MM.1S (cell line): ENCODE data around the gene INPP5F.
"Not testable (repeated sequence)": the region's sequence is repeated elsewhere in the genome, so short reads cannot be mapped to it uniquely, and the experiment has no call there.

Source experiments
- DNase-seq: peaks from one replicate; pipeline ENCODE4 v3.0.0-alpha.2; 2015
- H2AFZ ChIP-seq: fragments of 300-600 bp; sonication (generic); 2 replicates; pipeline ENCODE4 v1.6.0; 2016; ENCODE audit warnings: antibody characterized with exemption, low read length
- H3F3A ChIP-seq: fragments of 300-600 bp; sonication (generic); 2 replicates; pipeline ENCODE4 v1.6.1; 2016; ENCODE audit warnings: mild to moderate bottlenecking, antibody characterized with exemption, low read length, moderate library complexity, mixed read lengths; ENCODE audit not compliant: insufficient read depth
- H3K27ac ChIP-seq: fragments of 300-600 bp; sonication (generic); 2 replicates; pipeline ENCODE4 v1.5.1; 2016; ENCODE audit warnings: mild to moderate bottlenecking, low read length
- H3K27me3 ChIP-seq: fragments of 300-600 bp; sonication (generic); replicated peaks from 2 replicates; pipeline ENCODE4 v1.6.0; 2016; ENCODE audit warnings: low read length; ENCODE audit not compliant: insufficient read depth
- H3K36me3 ChIP-seq: fragments of 300-600 bp; sonication (generic); replicated peaks from 2 replicates; pipeline ENCODE4 v1.6.1; 2016; ENCODE audit warnings: mild to moderate bottlenecking, low read length, mixed read lengths; ENCODE audit not compliant: insufficient read depth
- H3K4me1 ChIP-seq: fragments of 300-600 bp; sonication (generic); 2 replicates; pipeline ENCODE4 v1.6.1; 2016; ENCODE audit warnings: low read length, mixed read lengths
- H3K4me2 ChIP-seq: fragments of 300-600 bp; sonication (generic); 2 replicates; pipeline ENCODE4 v1.6.0; 2016; ENCODE audit warnings: low read depth, low read length
- H3K4me3 ChIP-seq: fragments of 300-600 bp; sonication (generic); 2 replicates; pipeline ENCODE4 v1.5.1; 2016; ENCODE audit warnings: low read length, mixed read lengths
- H3K79me2 ChIP-seq: fragments of 300-600 bp; sonication (generic); 2 replicates; pipeline ENCODE4 v1.6.1; 2016; ENCODE audit warnings: mixed run types, low read length, mixed read lengths
- H3K9ac ChIP-seq: fragments of 300-600 bp; sonication (generic); 2 replicates; pipeline ENCODE4 v1.6.1; 2016; ENCODE audit warnings: low read length, mixed read lengths
- H3K9me2 ChIP-seq: fragments of 300-600 bp; sonication (generic); replicated peaks from 2 replicates; pipeline ENCODE4 v1.6.1; 2016; ENCODE audit warnings: mild to moderate bottlenecking, low read length, mixed read lengths; ENCODE audit not compliant: insufficient read depth
- H3K9me3 ChIP-seq: fragments of 300-600 bp; sonication (generic); replicated peaks from 2 replicates; pipeline ENCODE4 v1.6.1; 2016; ENCODE audit warnings: mild to moderate bottlenecking, low read length, mixed read lengths; ENCODE audit not compliant: insufficient read depth
- H4K20me1 ChIP-seq: fragments of 300-600 bp; sonication (generic); 2 replicates; pipeline ENCODE4 v1.6.1; 2016; ENCODE audit warnings: mild to moderate bottlenecking, low read length, moderate library complexity, mixed read lengths; ENCODE audit not compliant: insufficient read depth
- EZH2 ChIP-seq: fragments of 300-600 bp; sonication (generic); optimal IDR thresholded peaks from 2 replicates; pipeline ENCODE3; 2017; ENCODE audit warnings: low read depth, mild to moderate bottlenecking, antibody characterized with exemption, low read length, mixed read lengths
- EZH2phosphoT487 ChIP-seq: fragments of 300-600 bp; sonication (generic); IDR thresholded peaks from 2 replicates; pipeline ENCODE4 v1.6.1; 2018; ENCODE audit warnings: antibody characterized with exemption, low read length
- TF ChIP-seq, protein P1 (sequence below): fragments of 300-600 bp; sonication (generic); IDR thresholded peaks from 2 replicates; pipeline ENCODE4 v1.5.1; 2016; ENCODE audit warnings: antibody characterized with exemption, low read length, mixed read lengths

The INPP5F gene

DNA sequence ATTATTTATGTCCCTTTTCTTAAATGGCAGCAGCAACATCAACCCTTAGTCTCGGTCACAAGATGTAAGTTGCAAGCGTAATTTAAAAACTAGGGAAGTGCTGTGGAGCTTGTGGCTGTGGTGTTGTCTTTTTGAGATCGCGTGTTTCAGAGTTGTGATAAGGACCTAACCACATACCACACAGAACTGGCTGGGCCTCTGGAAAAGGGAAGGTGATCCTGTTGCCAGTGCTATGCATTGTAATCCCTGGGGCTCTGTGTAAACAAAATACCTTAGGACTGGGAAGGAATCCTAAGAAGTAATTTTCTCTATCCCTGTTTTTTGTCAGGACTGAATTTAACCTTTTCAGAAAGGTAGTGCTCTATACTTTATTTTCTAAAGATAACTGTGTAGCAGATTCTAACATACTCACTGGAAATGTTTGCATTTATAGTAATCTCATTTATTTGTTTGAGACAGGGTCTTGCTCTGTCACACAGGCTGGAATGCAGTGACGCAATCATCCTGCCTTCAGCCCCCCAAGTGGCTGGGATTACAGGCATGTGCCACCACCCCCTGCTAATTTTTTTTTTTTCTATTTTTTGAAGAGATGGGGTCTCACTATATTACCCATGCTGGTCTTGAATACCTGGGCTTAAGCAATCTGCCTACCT is 60.4 kb downstream of the INPP5F start:
- DNase-seq = no peak

DNA sequence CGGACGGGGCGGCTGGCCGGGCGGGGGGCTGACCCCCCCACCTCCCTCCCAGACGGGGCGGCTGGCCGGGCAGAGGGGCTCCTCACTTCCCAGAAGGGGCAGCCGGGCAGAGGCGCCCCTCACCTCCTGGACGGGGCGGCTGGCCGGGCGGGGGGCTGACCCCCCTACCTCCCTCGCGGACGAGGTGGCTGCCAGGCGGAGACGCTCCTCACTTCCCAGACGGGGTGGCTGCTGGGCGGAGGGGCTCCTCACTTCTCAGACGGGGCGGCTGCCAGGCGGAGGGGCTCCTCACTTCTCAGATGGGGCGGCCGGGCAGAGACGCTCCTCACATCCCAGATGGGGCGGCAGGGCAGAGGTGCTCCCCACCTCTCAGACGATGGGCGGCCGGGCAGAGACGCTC is 69.3 kb downstream of the INPP5F start:
- not testable (repeated sequence) for H3K4me2 ChIP-seq, H3F3A ChIP-seq, H3K79me2 ChIP-seq, H4K20me1 ChIP-seq, H3K36me3 ChIP-seq, H3K27ac ChIP-seq, H3K27me3 ChIP-seq, H2AFZ ChIP-seq, DNase-seq, H3K4me3 ChIP-seq, H3K9ac ChIP-seq, H3K4me1 ChIP-seq, H3K9me3 ChIP-seq, H3K9me2 ChIP-seq

More for the DNA sequence above, 60.4 kb downstream of the INPP5F start:
- Histone ChIP-seq H3K36me3 (no peaks in the 10 kb centered on the region), H3K4me2 (no peak overlapping the region), H3K79me2 (no peaks in the 10 kb centered on the region), H3K27ac (no peak overlapping the region), H4K20me1 (no peaks in the 10 kb centered on the region), H3K9me2 (no peaks in the 10 kb centered on the region), H3K4me3 (no peak overlapping the region), H3K9me3 (no peaks in the 10 kb centered on the region), H3K4me1 (no peaks in the 10 kb centered on the region), H3K27me3 (no peaks in the 10 kb centered on the region), H2AFZ (no peak overlapping the region), H3F3A (no peaks in the 10 kb centered on the region), H3K9ac (no peak overlapping the region)
- TF ChIP-seq, protein P1, sequence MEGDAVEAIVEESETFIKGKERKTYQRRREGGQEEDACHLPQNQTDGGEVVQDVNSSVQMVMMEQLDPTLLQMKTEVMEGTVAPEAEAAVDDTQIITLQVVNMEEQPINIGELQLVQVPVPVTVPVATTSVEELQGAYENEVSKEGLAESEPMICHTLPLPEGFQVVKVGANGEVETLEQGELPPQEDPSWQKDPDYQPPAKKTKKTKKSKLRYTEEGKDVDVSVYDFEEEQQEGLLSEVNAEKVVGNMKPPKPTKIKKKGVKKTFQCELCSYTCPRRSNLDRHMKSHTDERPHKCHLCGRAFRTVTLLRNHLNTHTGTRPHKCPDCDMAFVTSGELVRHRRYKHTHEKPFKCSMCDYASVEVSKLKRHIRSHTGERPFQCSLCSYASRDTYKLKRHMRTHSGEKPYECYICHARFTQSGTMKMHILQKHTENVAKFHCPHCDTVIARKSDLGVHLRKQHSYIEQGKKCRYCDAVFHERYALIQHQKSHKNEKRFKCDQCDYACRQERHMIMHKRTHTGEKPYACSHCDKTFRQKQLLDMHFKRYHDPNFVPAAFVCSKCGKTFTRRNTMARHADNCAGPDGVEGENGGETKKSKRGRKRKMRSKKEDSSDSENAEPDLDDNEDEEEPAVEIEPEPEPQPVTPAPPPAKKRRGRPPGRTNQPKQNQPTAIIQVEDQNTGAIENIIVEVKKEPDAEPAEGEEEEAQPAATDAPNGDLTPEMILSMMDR = no peak
- TF ChIP-seq EZH2phosphoT487 = no peak
- TF ChIP-seq EZH2 = no peak

DNA sequence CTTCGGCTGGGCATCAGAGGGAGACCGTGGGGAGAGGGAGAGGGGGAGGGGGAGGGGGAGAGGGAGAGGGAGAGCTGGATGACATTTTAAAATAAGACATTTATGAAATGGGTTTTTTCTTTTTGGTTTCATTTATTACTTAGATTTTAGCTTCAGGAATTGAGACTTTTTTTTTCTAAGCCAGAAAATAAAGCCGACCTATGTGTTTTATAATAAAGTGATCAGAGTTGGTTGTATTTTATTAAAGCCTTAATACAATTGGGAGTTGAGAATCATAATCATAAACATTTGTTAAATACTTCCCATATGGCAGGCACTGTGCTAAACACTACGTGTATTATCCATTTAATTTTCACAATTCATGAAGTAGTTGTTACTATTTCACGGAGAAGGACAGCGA is 70.2 kb downstream of the INPP5F start:
- no peaks in the 10 kb centered on the region for H3K4me1 ChIP-seq
- H3K79me2 ChIP-seq = no peaks in the 10 kb centered on the region
- H4K20me1 ChIP-seq = no peaks in the 10 kb centered on the region
- H3K27me3 ChIP-seq = no peaks in the 10 kb centered on the region
- H3K27ac ChIP-seq = no peak overlapping the region
- no peak overlapping the region for H3K4me2 ChIP-seq
- no peak overlapping the region for H2AFZ ChIP-seq
- no peak overlapping the region for H3K4me3 ChIP-seq
- no peaks in the 10 kb centered on the region for H3K9me2 ChIP-seq
- H3K9me3 ChIP-seq = no peaks in the 10 kb centered on the region; the same call in 1 of the 2 replicates
- no peak for DNase-seq
- no peak overlapping the region for H3K9ac ChIP-seq
- no peak for TF ChIP-seq EZH2phosphoT487
- no peak for TF ChIP-seq EZH2
- TF ChIP-seq, protein P1 = no peak
- H3F3A ChIP-seq = no peaks in the 10 kb centered on the region
- no peaks in the 10 kb centered on the region for H3K36me3 ChIP-seq

DNA sequence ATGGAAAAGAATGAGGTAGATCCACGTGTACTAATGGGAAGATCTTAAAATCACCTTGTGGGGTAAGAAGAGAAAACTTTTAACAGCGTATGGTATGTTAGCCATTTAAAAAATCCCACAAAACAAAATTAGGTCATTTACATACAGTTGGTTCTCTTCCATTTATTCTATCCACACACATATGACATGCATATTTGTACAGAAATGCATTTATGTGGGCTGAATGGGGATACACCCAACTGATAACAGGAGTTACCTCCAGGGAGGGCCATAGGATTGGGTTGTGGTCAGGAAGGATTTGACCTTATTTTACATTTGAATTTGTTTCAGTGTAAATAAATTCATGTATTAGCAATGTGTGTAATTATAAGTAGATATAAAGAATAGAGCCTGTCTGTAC is 75.3 kb downstream of the INPP5F start:
- TF ChIP-seq, protein P1 = no peak
- TF ChIP-seq EZH2 (no peak), EZH2phosphoT487 (no peak)
- no peak overlapping the region for H3K4me3 ChIP-seq
- H3K4me2 ChIP-seq = no peak overlapping the region
- H3K79me2 ChIP-seq = no peaks in the 10 kb centered on the region
- no peaks in the 10 kb centered on the region; the same call in 1 of the 2 replicates for H3K9me3 ChIP-seq
- H3K36me3 ChIP-seq = no peaks in the 10 kb centered on the region
- H3K9ac ChIP-seq = no peak overlapping the region
- DNase-seq = no peak
- no peaks in the 10 kb centered on the region for H4K20me1 ChIP-seq
- no peaks in the 10 kb centered on the region for H3K27me3 ChIP-seq
- H2AFZ ChIP-seq = no peak overlapping the region
- no peaks in the 10 kb centered on the region for H3K9me2 ChIP-seq
- H3F3A ChIP-seq = no peaks in the 10 kb centered on the region
- no peak overlapping the region for H3K27ac ChIP-seq
- no peaks in the 10 kb centered on the region for H3K4me1 ChIP-seq
